AG09319 (cell line): ENCODE results near the gene MBP.

ENCODE experiments used
- DNase-seq: peaks from one replicate; pipeline ENCODE4 v3.0.0-alpha.2; 2010; ENCODE audit warnings: low read depth; ENCODE audit errors: extremely low read depth
- TF ChIP-seq, protein P1 (sequence below): IDR thresholded peaks from 2 replicates; pipeline ENCODE4 v1.5.1; 2011; ENCODE audit warnings: low read depth, mild to moderate bottlenecking, inconsistent platforms, low read length, moderate library complexity

The MBP gene

DNA sequence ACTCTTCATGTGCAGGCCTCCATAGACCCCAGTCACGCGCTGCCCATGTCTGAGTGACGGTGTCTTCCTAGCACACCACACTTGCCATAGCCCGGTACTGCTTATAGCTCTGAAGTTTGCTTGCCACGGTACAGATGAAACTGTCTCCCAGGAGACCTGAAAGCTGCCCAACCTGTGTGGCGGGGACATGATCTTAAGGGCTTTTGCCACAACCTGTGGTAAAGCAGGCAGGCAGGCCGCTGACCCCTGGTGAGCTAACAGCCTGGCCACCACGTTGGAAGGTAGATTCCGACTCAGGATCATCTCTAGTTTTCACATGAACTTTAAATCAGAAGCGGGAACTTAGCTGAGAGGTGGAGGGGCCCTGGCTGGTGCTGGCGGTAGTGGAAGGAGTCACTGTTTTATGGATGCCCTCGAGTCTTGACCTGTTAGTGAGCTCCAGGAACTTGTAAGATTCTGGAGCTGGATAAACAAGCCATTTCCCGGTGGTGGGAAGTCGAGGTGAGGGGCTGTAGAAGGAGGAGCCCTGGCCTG lies 156.9 kb downstream of the MBP start:
- TF ChIP-seq, protein P1, sequence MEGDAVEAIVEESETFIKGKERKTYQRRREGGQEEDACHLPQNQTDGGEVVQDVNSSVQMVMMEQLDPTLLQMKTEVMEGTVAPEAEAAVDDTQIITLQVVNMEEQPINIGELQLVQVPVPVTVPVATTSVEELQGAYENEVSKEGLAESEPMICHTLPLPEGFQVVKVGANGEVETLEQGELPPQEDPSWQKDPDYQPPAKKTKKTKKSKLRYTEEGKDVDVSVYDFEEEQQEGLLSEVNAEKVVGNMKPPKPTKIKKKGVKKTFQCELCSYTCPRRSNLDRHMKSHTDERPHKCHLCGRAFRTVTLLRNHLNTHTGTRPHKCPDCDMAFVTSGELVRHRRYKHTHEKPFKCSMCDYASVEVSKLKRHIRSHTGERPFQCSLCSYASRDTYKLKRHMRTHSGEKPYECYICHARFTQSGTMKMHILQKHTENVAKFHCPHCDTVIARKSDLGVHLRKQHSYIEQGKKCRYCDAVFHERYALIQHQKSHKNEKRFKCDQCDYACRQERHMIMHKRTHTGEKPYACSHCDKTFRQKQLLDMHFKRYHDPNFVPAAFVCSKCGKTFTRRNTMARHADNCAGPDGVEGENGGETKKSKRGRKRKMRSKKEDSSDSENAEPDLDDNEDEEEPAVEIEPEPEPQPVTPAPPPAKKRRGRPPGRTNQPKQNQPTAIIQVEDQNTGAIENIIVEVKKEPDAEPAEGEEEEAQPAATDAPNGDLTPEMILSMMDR: no peak
- DNase-seq: no peak

DNA sequence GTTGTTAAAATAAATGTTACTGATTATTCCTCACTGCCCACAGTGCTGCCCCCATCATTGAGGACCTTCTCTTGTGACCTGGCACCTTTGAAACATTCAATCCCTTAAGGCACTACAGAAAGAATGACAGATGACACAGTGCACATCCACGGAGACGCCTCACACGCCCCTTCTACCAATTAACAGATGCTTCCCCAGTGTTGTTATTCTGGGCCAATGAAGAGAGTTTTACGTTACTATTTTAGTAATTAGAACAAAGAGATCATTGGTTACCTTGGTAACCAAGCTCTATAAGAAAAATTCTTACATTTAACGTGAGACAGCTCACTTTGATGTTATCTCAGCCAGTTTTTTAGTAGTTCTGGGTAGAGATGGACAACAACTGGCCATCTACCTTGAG lies 158.2 kb downstream of the MBP start:
- no peak for DNase-seq
- TF ChIP-seq, protein P1: no peak

DNA sequence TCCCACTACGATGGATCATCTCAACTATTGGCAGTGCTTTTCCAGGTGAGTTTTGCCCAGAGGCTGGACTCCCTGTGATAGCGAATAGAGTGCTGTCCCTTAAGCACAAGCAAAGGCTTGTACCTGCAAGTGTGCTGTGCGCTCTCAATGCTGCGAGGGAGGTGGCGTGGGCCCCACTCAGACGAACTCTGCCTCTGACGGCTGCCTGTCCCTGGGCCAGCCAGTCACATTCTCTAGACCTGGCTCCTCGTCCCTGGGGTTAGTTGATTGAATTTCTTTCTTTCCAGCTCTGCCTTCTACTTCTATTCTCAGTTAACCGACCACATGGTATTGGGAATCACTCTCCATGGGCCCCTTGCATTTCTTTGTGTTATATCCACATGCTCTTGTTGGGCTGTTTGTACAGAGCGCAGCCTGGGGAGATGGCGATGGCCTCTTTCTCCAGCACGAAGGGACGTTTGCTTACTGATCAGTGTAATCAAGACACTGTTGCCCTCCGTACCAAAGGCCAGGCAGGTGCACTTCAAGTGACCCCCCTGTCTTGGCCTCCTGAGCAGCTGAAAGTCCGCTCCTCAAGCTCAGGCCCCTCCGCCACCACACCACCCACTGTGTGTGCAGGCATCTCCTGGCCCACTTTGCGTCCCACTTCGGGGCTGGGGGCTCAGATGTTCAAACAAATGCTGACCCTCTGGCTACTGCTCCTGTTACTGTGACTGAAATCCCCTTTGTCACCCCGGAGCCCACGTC lies 158.9 kb downstream of the MBP start:
- TF ChIP-seq, protein P1: no peak
- DNase-seq: no peak

DNA sequence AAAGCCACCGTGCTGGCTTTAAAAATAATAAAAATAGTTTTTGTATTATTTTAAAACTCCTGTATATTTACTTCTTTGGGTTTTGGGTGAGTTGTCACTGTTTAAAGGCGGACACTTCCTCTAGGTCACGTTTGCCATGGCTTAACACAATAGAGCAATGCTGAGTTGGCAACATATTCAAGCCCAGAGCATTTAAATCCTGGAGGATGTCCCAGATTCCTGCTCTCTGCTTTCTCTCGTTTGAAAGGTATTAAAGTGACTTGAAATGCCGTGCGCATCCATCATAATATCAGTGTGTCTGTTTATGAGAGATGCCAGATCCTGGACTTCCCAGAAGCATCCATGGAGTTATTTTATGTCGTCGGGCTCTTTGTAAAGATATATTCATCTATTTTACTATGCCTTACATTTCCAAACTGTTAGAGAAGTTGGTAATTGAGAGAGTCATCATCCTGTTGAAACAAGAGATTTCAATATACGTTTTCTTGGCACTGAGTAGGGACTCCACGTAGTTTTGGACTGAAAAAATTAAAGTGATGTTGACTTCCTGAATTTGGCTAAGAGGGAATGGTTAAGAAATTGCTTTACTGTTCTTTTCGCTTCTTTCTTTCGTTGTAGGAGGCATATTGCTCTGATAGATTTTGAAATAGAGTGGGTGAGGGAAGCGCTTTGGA lies 159.6 kb downstream of the MBP start:
- TF ChIP-seq, protein P1: no peak
- DNase-seq: no peak

DNA sequence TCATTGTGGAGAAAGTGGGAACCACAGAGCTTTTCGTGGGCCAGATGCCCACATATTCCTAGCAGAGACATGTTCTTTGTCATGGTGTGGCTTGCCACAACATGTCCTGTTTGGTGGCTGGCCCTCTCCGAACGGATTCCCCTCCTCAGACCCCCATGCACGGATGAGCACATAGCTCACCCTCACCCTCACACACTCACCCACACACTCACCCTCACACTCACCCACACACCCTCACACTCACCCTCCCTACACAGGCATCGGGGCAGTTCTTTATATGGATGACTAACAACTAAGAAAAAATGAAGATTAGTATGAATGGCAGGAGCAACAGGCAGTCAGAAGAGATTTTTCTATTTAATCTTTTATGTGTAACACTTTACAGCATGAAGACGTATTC lies 160.3 kb downstream of the MBP start:
- DNase-seq: no peak
- TF ChIP-seq, protein P1: no peak

DNA sequence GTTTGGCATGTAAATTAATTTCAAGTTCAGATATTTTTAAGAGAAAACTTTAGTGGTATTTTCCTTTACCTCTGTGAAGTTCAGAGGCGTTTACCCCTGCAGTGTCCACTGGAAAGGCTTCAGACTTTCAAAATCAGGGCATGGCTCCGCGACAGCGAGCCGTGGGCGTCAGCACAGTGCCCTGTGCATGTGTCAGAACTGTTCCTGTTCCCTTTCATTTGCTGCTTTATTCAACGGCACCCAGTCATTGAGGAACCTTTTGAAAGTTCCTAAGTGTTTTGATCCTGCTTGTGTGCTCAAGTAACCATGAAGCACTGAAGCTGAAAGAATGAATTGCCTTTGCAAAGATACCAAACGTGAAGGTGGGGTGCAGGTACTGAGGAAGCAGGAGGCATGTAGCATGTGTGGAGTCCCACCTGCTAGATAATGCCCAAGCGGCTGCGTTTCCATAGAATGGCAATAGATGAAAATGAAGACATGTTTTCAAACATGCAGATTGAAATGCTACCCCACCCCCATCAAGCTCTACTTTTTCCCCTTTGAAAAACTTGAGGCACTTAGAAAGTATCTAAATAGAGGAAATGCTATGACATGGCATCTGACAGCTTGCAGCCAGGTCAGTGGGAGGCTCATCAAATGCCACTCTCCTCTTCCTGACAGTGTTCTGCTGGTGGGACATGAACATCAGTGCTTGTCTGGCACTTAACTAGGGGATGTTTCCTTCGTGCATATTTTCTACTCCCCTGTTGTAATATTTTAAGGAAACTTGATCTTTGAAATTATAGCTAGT lies 161.6 kb downstream of the MBP start:
- DNase-seq: no peak
- TF ChIP-seq, protein P1: no peak
